Left cardiac atrium (tissue), 4 donors: Measurements from ENCODE around the gene ALG11. TPM values are rescaled to one million over a fixed set of nuclear protein-coding genes. Genes with fewer than 3 reads are reported as not detected.

Source experiments
- ATAC-seq, 2 donors: fragments of 200-7000 bp; cut with Tn5 transposase; one replicate each; pipeline ENCODE4 v1.9.1; 2020; ENCODE audit warnings: mild to moderate bottlenecking in 2 of 2, moderate library complexity in 2 of 2
- DNase-seq: peaks from one replicate; pipeline ENCODE4 v3.0.0-alpha.2; 2020
- intact Hi-C, 2 donors: fragments of 100-400 bp; cut with DNase I; formaldehyde crosslinking; loops; one replicate each; pipeline versions ENCODE4 v1.14.1 to v1.15.1; 2022 to 2023
- total RNA-seq, 2 donors: library from RNA; stranded (reverse); fragmentation: NEBNext Ultra II Directional; extraction: Animal tissue kit (Norgen Biotek cat#: 25700); gene quantifications; one replicate each; pipeline ENCODE4 v1.2.1, GENCODE V29; 2021
- donor health status: DM: no; HTN: yes; CAD: no.
- donor health status: DM: no; HTN: yes; CAD: no; lungs with severe emphysema.
- donor health status: DM: yes; HTN: yes; CAD: no.
- donor health status: Dilated cardiomyopathy.

The ALG11 gene
- total RNA-seq, 2 donors from 2014 or later, result 24.9 to 28.9 TPM

- ATAC-seq (peak; percentile 30 to 55), DNase-seq (no peak)
- intact Hi-C loops, result no loop called here
These were observed 58.8 kb downstream of the ALG11 start for GRCh38 chr13:52070929-52071523.

Other genes with a start within 250 kb of the ALG11 start
- 10 to 100 TPM in 1 of 2 donors, 1 to 10 TPM in 1; 9.1 to 13.3 TPM for gene DHRS12, start 208.2 kb upstream of the ALG11 start, total RNA-seq
- gene TMEM272, start 167.2 kb upstream of the ALG11 start, total RNA-seq, result 1 to 10 TPM in 1 of 2 donors, under 1 TPM in 1; 0.68 to 1.4 TPM
- gene CCDC70, start 150.4 kb upstream of the ALG11 start, total RNA-seq, result not detected
- 1 to 10 TPM; 4.7 to 5.9 TPM for gene ATP7B, start 948 bp upstream of the ALG11 start, total RNA-seq
- gene UTP14C, start 12.3 kb downstream of the ALG11 start, total RNA-seq, result 10 to 100 TPM; 13.9 to 14.9 TPM
- under 1 TPM; 0.44 TPM for gene NEK5, start 116.7 kb downstream of the ALG11 start, total RNA-seq
- 10 to 100 TPM in 1 of 2 donors, 1 to 10 TPM in 1; 9.2 to 11.9 TPM for gene NEK3, start 147.2 kb downstream of the ALG11 start, total RNA-seq